ENCODE data around the gene LRRC32. TPM values are rescaled to one million over a fixed set of nuclear protein-coding genes. Genes with fewer than 3 reads are reported as not detected.

The LRRC32 gene
- total and polyA plus RNA-seq, 9 of the 15 experiments (the other 6 are each of a cell fraction or from before 2014, with no cell fraction given) = 0.10 to 0.50 (median 0.19) TPM; not detected in 5

GRCh38 chr11:76661306-76661751 lies 9.2 kb downstream of the LRRC32 start:
- Histone ChIP-seq H3K9me1 (ENCODE audit: control insufficient read depth, insufficient read depth, low read length) (no peaks in the 10 kb centered on the region), H3K36me3 (ENCODE audit: control insufficient read depth, insufficient read depth, low read length) (no peaks in the 10 kb centered on the region), H3K79me2 (ENCODE audit: control insufficient read depth, insufficient read depth, low read length) (no peaks in the 10 kb centered on the region), H3K4me2 (ENCODE audit: insufficient read depth, low read length) (no peak overlapping the region), H3K27ac (ENCODE audit: extremely low read depth, low read depth, low read length) (no peak overlapping the region), H4K20me1 (replicated peaks; ENCODE audit: control insufficient read depth, insufficient read depth, low read length) (no peaks in the 10 kb centered on the region), H3K4me3 (no peak overlapping the region), H3K4me1 (replicated peaks in 1 of 2; ENCODE audit: control insufficient read depth in 2 of 2, insufficient read depth in 2 of 2, low read length in 2 of 2) (peaks cover 15 to 43% of the 10 kb centered on the region in 2 experiments; a peak in 4 of 5 replicates), H3K9me3 (replicated peaks; ENCODE audit: control insufficient read depth, insufficient read depth, low read depth, low read length) (no peaks in the 10 kb centered on the region), H2AFZ (ENCODE audit: low read depth, low read length) (no peak overlapping the region), H3K27me3 (ENCODE audit: control insufficient read depth in 2 of 2, insufficient read depth in 2 of 2, low read length in 2 of 2) (peaks cover 0 to 12% of the 10 kb centered on the region in 2 experiments; a peak in 2 of 5 replicates), H3K9ac (ENCODE audit: insufficient read depth in 1 of 2, low read depth in 2 of 2, low read length in 2 of 2) (peak overlapping the region in 1 of 2 experiments; percentile 31; a peak in 1 of 4 replicates)
- FAIRE-seq (no peak), DNase-seq (ENCODE audit: extremely low read depth in 1 of 4, low spot score in 3 of 4) (no peak), ATAC-seq (no peak)
- ChIA-PET POLR2A (interaction anchor here (1.2 kb wide), 1 partner anchor 62 kb away, joined by 3 read pairs; no protein-coding TSS in a partner anchor), CTCF (ENCODE audit: low intra/inter-chr PET ratio) (no interaction called here)
- TF ChIP-seq ZFX (CRISPR knock-in tag; IDR thresholded peaks at IDR 0.05) = no peak
- TF ChIP-seq NFRKB (IDR thresholded peaks at IDR 0.05; ENCODE audit: low read depth) = no peak
- no peak for TF ChIP-seq ZBTB7A (IDR thresholded peaks at IDR 0.05; ENCODE audit: borderline replicate concordance, control insufficient read depth, low read depth, low read length)
- TF ChIP-seq TCF7L2 (IDR thresholded peaks at IDR 0.05; ENCODE audit: low read depth, low read length) = no peak
- no peak for TF ChIP-seq ZNF583 (CRISPR knock-in tag; IDR thresholded peaks at IDR 0.05)
- no peak for TF ChIP-seq E2F6 (IDR thresholded peaks at IDR 0.05; ENCODE audit: borderline replicate concordance in 1 of 2, extremely low read depth in 1 of 2, insufficient read depth in 1 of 2, insufficient read length in 1 of 2, low read depth in 1 of 2, low read length in 1 of 2, poor library complexity in 1 of 2, severe bottlenecking in 1 of 2)
- TF ChIP-seq YBX1 (IDR thresholded peaks at IDR 0.05) = no peak
- TF ChIP-seq U2AF2 (optimal IDR thresholded peaks at IDR 0.05; ENCODE audit: low read depth, low read length) = no peak
- no peak for TF ChIP-seq ZNF277 (CRISPR knock-in tag; IDR thresholded peaks at IDR 0.05; ENCODE audit: borderline replicate concordance)
- no peak for TF ChIP-seq RBM14 (IDR thresholded peaks at IDR 0.05; ENCODE audit: borderline replicate concordance, insufficient read depth, low read depth, low read length)
- intact Hi-C loops (cut with micrococcal nuclease) (no loop called here), in situ Hi-C loops (cut with MboI) (no loop called here)
- WGBS (ENCODE audit: insufficient coverage, low coverage, missing lambda C conversion rate) = 54% methylated on average over 10 of the region's 11 CpGs
- no TSS peak for BruUV-seq (replicated peaks)
